PFSK-1 (cell line): ENCODE measurements around the gene CNR1.

Experiments used
- FOXP2 ChIP-seq: optimal IDR thresholded peaks from 2 replicates; pipeline ENCODE3; 2011; ENCODE audit warnings: borderline replicate concordance, control low read depth, inconsistent platforms; ENCODE audit not compliant: insufficient read depth; ENCODE audit errors: extremely low read length, extremely low read depth
- POLR2AphosphoS5 ChIP-seq: IDR thresholded peaks from 2 replicates; pipeline ENCODE4 v1.6.1; 2012; ENCODE audit warnings: low read depth, mild to moderate bottlenecking, control low read depth, low read length, moderate library complexity
- TF ChIP-seq, protein P1 (sequence below), 2 experiments: IDR thresholded peaks; 2 replicates each; pipeline versions ENCODE4 v1.6.1 to v1.8.0; 2011 to 2012; ENCODE audit warnings: low read depth in 2 of 2, low read length in 2 of 2, control low read depth in 1 of 2, inconsistent platforms in 1 of 2, mild to moderate bottlenecking in 1 of 2, moderate library complexity in 1 of 2; ENCODE audit not compliant: insufficient read depth in 1 of 2

- no peak for TF ChIP-seq POLR2AphosphoS5
- TF ChIP-seq, protein P1, sequence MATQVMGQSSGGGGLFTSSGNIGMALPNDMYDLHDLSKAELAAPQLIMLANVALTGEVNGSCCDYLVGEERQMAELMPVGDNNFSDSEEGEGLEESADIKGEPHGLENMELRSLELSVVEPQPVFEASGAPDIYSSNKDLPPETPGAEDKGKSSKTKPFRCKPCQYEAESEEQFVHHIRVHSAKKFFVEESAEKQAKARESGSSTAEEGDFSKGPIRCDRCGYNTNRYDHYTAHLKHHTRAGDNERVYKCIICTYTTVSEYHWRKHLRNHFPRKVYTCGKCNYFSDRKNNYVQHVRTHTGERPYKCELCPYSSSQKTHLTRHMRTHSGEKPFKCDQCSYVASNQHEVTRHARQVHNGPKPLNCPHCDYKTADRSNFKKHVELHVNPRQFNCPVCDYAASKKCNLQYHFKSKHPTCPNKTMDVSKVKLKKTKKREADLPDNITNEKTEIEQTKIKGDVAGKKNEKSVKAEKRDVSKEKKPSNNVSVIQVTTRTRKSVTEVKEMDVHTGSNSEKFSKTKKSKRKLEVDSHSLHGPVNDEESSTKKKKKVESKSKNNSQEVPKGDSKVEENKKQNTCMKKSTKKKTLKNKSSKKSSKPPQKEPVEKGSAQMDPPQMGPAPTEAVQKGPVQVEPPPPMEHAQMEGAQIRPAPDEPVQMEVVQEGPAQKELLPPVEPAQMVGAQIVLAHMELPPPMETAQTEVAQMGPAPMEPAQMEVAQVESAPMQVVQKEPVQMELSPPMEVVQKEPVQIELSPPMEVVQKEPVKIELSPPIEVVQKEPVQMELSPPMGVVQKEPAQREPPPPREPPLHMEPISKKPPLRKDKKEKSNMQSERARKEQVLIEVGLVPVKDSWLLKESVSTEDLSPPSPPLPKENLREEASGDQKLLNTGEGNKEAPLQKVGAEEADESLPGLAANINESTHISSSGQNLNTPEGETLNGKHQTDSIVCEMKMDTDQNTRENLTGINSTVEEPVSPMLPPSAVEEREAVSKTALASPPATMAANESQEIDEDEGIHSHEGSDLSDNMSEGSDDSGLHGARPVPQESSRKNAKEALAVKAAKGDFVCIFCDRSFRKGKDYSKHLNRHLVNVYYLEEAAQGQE (IDR thresholded peaks at IDR 0.05; ENCODE audit: insufficient read depth in 1 of 2, low read depth in 2 of 2, low read length in 2 of 2) = no peak
- no peak for TF ChIP-seq FOXP2
Measured at GRCh38 chr6:88157106-88157505, 9.0 kb downstream of the CNR1 start.
